HepG2 (cell line): Measurements from ENCODE around the gene MIGA2. TPM values are rescaled to one million over a fixed set of nuclear protein-coding genes. Genes with fewer than 3 reads are reported as not detected.

Experiments used
- CENPBD1 ChIP-seq: sonication (generic); formaldehyde crosslinking; IDR thresholded peaks from 2 replicates; pipeline ENCODE4 v1.8.0; 2022; ENCODE audit warnings: missing genetic modification reagents, low read depth, mild to moderate bottlenecking, borderline replicate concordance
- CENPT ChIP-seq: sonication (generic); formaldehyde crosslinking; IDR thresholded peaks from 2 replicates; pipeline ENCODE4 v1.8.0; 2022; ENCODE audit warnings: low read depth, mild to moderate bottlenecking, moderate library complexity, missing genetic modification reagents
- CSRNP2 ChIP-seq: sonication (generic); formaldehyde crosslinking; conservative IDR thresholded peaks from 2 replicates; pipeline ENCODE4 v1.8.0; 2022; ENCODE audit warnings: low read depth, missing genetic modification reagents
- GATAD1 ChIP-seq: IDR thresholded peaks from 2 replicates; pipeline ENCODE4 v1.6.1; 2016; ENCODE audit warnings: missing genetic modification reagents, missing compliant biosample characterization
- ISX ChIP-seq: sonication (generic); formaldehyde crosslinking; conservative IDR thresholded peaks from 2 replicates; pipeline ENCODE4 v1.5.0; 2020; ENCODE audit warnings: missing genetic modification reagents
- KLF11 ChIP-seq: IDR thresholded peaks from 2 replicates; pipeline ENCODE4 v1.6.1; 2016; ENCODE audit warnings: missing compliant biosample characterization
- NAIF1 ChIP-seq: sonication (generic); formaldehyde crosslinking; IDR thresholded peaks from 2 replicates; pipeline ENCODE4 v1.5.0; 2020; ENCODE audit warnings: mild to moderate bottlenecking, missing genetic modification reagents, borderline replicate concordance
- REL ChIP-seq: sonication (generic); formaldehyde crosslinking; conservative IDR thresholded peaks from 2 replicates; pipeline ENCODE4 v1.8.0; 2022; ENCODE audit warnings: mild to moderate bottlenecking, missing genetic modification reagents, moderate library complexity
- SIX4 ChIP-seq: sonication (generic); formaldehyde crosslinking; IDR thresholded peaks from 2 replicates; pipeline ENCODE4 v1.4.0; 2020; ENCODE audit warnings: missing genetic modification reagents
- SYNCRIP ChIP-seq: fragments of 200-400 bp; formaldehyde crosslinking; IDR thresholded peaks from 2 replicates; pipeline ENCODE4 v1.6.1; 2018; ENCODE audit warnings: mild to moderate bottlenecking, low read depth, low read length; ENCODE audit not compliant: insufficient read depth
- TARDBP ChIP-seq: sonication (generic); formaldehyde crosslinking; IDR thresholded peaks from 2 replicates; pipeline ENCODE4 v1.8.0; 2022; ENCODE audit warnings: mild to moderate bottlenecking, missing genetic modification reagents
- THAP7 ChIP-seq: sonication (generic); formaldehyde crosslinking; IDR thresholded peaks from 2 replicates; pipeline ENCODE4 v1.8.1; 2023; ENCODE audit warnings: mild to moderate bottlenecking, missing genetic modification reagents
- TRIM22 ChIP-seq: fragments of 450-650 bp; IDR thresholded peaks from 2 replicates; pipeline ENCODE4 v1.6.1; 2017
- ZNF12 ChIP-seq: sonication (generic); formaldehyde crosslinking; IDR thresholded peaks from 2 replicates; pipeline ENCODE4 v1.5.0; 2020; ENCODE audit warnings: missing genetic modification reagents
- ZNF326 ChIP-seq: sonication (generic); formaldehyde crosslinking; IDR thresholded peaks from 2 replicates; pipeline ENCODE4 v1.4.0; 2020; ENCODE audit warnings: missing genetic modification reagents, borderline replicate concordance
- ZNF33A ChIP-seq: sonication (generic); formaldehyde crosslinking; IDR thresholded peaks from 2 replicates; pipeline ENCODE4 v1.5.1; 2020; ENCODE audit warnings: missing genetic modification reagents, mild to moderate bottlenecking, moderate library complexity, borderline replicate concordance
- ZNF343 ChIP-seq: sonication (generic); formaldehyde crosslinking; IDR thresholded peaks from 2 replicates; pipeline ENCODE4 v1.4.0; 2020; ENCODE audit warnings: mild to moderate bottlenecking, missing genetic modification reagents
- ZNF563 ChIP-seq: sonication (generic); formaldehyde crosslinking; IDR thresholded peaks from 2 replicates; pipeline ENCODE4 v1.8.0; 2022; ENCODE audit warnings: mild to moderate bottlenecking, moderate library complexity, missing genetic modification reagents
- ZNF619 ChIP-seq: sonication (generic); formaldehyde crosslinking; IDR thresholded peaks from 2 replicates; pipeline ENCODE4 v1.4.0; 2020; ENCODE audit warnings: mild to moderate bottlenecking, missing genetic modification reagents
- ZNF703 ChIP-seq: sonication (generic); formaldehyde crosslinking; IDR thresholded peaks from 2 replicates; pipeline ENCODE4 v1.5.1; 2020; ENCODE audit warnings: missing genetic modification reagents, mild to moderate bottlenecking, moderate library complexity, borderline replicate concordance
- polyA plus RNA-seq, 8 experiments: library from polyadenylated mRNA; depleted of rRNA in 3 of 8; stranded (reverse) in 7 of 8; unstranded in 1 of 8; fragments of >200 nt; fragmentation: Illumina TruSeq in 4 of 8; extraction: Trizol in 4 of 8; gene quantifications; 2 replicates each; pipeline versions ENCODE4 v1.2.1 to v1.2.3, GENCODE V29; 2011 to 2016; ENCODE audit warnings: low read depth in 4 of 8, missing spikeins in 1 of 8, mixed read lengths in 1 of 8; ENCODE audit not compliant: insufficient read depth in 1 of 8
- total RNA-seq, 5 experiments: library from RNA; depleted of rRNA; stranded (reverse); fragments of >200 nt; fragmentation: Illumina TruSeq; extraction: Trizol; gene quantifications; 2 replicates each; pipeline ENCODE4 v1.2.3, GENCODE V29; 2016; ENCODE audit warnings: low read depth in 1 of 5
- TF ChIP-seq, protein P1 (sequence below): sonication (generic); formaldehyde crosslinking; IDR thresholded peaks from 2 replicates; pipeline ENCODE4 v1.4.0; 2020; ENCODE audit warnings: missing genetic modification reagents

MIGA2 gene
- total and polyA plus RNA-seq, 2 of the 13 experiments (the other 11 are each of a cell fraction or from before 2014, with no cell fraction given): 10.8 to 17.1 TPM

- TF ChIP-seq GATAD1 (peak; percentile 43; the same call in 1 of the 2 replicates), CENPBD1 (CRISPR knock-in tag) (no peak), ZNF343 (no peak), ZNF12 (CRISPR knock-in tag) (peak; percentile 43; the same call in 1 of the 2 replicates), ZNF563 (CRISPR knock-in tag) (peak; percentile 80), CENPT (CRISPR knock-in tag) (no peak), KLF11 (no peak), NAIF1 (no peak), ZNF326 (CRISPR knock-in tag) (no peak), SIX4 (CRISPR knock-in tag) (0 out of 2 replicates have a peak, but pooled peaks have one; percentile 34), TRIM22 (no peak), ZNF619 (CRISPR knock-in tag) (0 out of 2 replicates have a peak, but pooled peaks have one; percentile 37), ZNF703 (CRISPR knock-in tag) (no peak), SYNCRIP (no peak), CSRNP2 (no peak), REL (CRISPR knock-in tag) (no peak), THAP7 (CRISPR knock-in tag) (no peak), ISX (CRISPR knock-in tag) (no peak), TARDBP (CRISPR knock-in tag) (no peak), ZNF33A (CRISPR knock-in tag) (no peak)
- TF ChIP-seq, protein P1, sequence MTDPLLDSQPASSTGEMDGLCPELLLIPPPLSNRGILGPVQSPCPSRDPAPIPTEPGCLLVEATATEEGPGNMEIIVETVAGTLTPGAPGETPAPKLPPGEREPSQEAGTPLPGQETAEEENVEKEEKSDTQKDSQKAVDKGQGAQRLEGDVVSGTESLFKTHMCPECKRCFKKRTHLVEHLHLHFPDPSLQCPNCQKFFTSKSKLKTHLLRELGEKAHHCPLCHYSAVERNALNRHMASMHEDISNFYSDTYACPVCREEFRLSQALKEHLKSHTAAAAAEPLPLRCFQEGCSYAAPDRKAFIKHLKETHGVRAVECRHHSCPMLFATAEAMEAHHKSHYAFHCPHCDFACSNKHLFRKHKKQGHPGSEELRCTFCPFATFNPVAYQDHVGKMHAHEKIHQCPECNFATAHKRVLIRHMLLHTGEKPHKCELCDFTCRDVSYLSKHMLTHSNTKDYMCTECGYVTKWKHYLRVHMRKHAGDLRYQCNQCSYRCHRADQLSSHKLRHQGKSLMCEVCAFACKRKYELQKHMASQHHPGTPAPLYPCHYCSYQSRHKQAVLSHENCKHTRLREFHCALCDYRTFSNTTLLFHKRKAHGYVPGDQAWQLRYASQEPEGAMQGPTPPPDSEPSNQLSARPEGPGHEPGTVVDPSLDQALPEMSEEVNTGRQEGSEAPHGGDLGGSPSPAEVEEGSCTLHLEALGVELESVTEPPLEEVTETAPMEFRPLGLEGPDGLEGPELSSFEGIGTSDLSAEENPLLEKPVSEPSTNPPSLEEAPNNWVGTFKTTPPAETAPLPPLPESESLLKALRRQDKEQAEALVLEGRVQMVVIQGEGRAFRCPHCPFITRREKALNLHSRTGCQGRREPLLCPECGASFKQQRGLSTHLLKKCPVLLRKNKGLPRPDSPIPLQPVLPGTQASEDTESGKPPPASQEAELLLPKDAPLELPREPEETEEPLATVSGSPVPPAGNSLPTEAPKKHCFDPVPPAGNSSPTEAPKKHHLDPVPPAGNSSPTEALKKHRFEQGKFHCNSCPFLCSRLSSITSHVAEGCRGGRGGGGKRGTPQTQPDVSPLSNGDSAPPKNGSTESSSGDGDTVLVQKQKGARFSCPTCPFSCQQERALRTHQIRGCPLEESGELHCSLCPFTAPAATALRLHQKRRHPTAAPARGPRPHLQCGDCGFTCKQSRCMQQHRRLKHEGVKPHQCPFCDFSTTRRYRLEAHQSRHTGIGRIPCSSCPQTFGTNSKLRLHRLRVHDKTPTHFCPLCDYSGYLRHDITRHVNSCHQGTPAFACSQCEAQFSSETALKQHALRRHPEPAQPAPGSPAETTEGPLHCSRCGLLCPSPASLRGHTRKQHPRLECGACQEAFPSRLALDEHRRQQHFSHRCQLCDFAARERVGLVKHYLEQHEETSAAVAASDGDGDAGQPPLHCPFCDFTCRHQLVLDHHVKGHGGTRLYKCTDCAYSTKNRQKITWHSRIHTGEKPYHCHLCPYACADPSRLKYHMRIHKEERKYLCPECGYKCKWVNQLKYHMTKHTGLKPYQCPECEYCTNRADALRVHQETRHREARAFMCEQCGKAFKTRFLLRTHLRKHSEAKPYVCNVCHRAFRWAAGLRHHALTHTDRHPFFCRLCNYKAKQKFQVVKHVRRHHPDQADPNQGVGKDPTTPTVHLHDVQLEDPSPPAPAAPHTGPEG (CRISPR knock-in tag): 0 out of 2 replicates have a peak, but pooled peaks have one; percentile 52
Measured at GRCh38 chr9:129064499-129064908, 28.1 kb downstream of the MIGA2 start (continued).
